Activated T-cell treated with anti-CD3 and anti-CD28 coated beads for 24 hours (primary cell): Measurements from ENCODE around the gene ASRGL1.

Experiments
- DNase-seq: peaks from one replicate; pipeline ENCODE4 v3.0.0-alpha.2; 2020; ENCODE audit warnings: low read depth

ASRGL1 gene

DNA sequence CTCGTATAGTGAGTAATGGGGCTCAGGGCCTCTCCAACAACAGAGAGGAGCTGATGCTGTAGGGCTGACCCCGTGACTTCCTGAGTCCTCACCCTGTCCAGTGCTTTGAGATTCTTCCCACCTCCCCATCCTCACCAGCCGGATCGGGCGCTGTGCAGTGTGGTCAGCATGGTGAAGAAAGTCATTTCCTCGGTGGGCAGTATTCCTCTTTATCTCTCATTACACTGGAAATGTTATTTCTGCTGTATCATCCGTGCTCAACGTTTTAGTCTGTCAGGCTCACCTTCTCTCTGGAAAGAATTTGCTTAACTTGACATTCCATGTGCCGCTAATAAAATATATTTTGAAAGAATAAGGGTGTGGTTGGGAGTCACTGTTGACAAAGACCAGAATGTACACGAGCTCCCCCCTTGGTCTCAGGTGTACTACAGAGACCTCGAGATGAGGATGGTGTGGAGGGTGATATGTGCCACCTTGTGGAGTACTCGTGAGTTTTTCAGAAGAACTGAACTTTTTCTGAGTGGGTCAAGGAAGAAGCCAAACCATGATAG lies 55.9 kb downstream of the ASRGL1 start:
- DNase-seq = no peak

DNA sequence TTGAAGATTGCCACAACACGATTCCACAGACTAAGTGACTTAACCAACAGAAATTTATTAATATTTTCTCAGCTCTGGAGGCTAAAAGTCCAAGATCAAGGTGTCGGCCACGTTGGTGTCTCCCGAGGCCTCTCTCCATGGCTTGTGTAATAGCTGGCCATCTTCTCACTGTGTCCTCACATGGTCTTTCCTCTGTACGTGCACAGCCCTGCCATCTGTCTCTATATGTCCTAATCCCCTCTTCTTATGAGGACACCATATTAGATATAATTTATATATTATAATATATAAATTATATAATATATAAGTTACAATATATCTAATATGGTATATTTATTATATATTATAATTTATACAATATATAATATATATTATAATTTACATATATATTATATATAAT lies 56.5 kb downstream of the ASRGL1 start:
- DNase-seq = no peak

DNA sequence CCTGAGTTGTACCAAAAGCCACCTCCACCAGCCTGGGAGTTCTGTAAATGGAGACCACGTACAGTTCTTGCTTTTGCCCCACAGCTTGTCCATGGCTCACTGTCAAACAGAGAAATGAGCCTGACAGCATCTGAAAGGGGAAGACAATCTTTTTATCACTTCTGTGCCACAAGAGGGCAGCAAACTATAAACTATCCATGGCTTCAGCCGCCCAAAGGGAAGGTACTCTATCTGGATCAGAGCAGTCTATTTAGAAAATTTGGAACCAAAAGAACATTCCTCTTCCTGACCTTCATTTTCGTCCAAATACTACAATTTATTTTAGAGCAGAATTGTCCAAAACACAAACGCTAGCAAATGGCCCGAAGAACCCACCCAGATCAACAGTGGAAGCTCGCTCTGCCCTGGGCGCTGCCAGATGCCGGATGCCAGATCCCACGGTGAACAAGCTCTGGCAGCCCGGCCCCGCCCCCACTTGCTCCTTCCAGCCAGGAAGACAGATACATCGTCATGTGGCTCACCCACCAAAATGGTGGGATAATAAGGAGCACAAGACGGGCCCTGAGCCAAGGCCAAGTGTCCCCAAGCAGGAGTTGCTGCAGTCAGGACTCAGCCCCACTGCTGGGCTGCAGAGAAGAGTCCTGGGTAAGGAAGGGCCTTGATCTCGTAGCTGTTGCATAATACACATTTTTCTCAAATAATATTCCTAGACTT lies 57.7 kb downstream of the ASRGL1 start:
- DNase-seq = peak; percentile 44

DNA sequence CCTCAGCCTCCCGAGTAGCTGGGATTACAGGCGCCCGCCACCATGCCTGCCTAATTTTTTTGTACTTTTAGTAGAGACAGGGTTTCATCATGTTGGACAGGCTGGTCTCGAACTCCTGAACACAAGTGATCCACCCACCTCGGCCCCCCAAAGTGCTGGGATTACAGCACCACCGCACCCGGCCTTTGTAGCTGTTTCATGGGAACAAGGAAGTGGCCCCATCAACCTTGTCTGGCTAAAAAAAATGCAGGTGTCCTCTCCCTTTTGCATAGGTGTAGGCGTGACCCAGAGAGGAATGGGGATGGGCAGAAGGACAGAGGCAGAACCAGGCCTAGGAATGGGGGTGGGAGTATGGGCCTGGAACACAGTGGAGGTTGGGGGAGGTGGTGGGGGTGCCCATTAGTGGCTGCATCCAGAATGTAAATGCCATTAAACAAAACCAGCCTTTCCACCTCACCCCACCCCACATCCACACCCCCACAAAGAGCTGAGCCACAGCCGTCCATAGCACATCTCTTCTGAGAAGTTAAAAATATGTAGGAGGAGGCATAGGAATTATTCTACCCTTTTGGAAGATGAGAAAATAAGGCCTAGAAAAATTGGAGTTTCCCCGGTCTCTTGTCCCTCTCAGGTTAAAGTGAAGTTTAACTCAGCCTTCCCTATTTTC lies 58.8 kb downstream of the ASRGL1 start:
- no peak for DNase-seq

DNA sequence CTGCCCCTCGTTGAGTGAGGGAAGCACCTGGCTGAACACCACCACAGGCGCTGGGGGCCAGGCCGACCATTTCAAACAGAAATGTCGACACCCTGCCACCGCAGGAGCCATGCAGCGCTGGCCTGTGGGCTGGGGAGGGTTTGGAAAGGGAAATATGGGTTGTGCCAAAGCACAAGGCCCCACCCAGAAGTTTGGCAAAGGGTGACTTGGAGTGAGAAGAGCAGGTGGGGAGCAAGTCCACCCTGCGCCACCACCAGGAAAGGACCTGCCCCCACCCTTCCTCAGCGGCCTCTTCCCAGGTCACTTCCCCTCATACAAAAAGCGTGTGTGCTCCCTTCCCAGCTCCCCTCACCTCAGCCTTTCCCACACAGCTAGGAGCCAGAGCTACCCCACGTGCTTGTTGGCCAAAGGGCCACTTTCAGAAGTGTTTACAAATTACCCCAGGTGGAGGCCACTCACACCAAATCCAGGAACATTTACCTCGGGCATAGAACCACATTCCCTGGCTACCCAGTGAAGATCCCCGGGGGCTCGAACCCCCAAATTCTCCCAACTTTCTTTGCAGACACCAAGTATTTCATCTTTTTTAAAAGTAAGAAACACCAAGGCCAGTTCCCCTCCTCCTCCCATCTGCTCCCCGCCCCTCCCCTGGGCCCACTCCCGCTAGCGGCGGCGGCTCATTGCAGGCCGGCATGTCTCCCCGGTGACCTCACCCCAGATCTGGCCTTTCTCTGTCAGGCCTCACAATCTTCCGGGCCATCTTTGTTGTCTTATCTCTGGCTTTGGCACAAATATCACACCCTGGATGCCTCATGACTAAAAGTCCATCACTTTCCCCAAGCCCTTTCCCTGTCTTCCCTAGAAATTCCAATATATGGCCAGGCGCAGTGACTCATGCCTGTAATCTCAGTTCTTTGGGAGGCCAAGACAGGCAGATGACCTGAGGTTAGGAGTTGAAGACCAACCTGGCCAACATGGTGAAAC lies 61.1 kb downstream of the ASRGL1 start:
- no peak for DNase-seq

DNA sequence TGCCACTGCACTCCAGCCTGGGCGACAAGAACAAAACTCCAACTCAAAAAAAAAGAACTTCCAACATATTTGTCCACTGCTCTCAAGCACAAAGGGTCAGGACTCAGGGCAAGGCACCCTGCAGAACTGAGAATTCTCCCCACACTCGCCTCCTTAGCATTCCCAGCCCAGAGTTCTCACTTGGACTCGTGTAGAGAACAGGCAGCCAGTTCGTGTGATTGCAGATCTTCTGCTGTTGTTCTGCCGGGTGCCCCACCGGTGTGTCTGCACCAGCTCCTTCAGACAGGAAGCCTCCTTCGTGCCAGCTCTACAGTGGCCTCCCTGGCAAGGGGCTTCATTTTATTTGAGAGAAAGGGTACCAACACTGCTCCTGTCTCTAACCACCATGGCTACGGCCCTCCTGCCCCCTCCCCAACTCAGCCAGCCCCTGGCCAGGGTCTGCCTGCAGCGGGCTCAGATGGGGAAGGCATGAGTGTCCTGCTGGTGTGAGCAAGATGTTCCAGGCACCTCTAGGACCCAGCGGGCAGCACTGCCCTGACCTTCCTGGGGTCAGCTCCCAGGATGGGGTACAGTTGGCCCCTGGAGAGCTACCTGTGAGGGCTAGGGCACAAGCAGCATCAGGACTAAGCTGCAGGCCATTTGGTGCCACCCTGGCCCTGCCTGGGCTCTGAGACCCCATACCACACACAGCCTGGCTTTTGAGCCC lies 62.1 kb downstream of the ASRGL1 start:
- DNase-seq = no peak

DNA sequence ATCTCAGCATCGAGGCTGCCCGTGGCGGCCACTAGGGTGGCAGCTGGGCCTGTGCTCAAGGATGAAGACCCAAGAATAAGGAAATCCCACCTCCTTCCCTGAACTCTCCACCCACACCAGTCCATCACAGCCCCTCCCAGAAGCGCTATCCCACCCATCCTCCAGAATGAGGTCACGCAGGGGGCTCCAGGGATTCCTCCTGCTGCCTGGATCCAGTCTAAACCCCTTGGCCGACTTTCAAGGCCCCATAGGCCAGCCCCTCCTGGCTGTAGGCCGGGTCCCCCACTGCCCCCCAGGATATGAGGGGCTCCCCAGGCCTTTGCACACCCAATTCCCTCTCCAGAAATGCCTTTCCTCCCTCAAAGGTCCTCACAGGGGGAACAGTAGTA lies 62.6 kb downstream of the ASRGL1 start:
- no peak for DNase-seq

DNA sequence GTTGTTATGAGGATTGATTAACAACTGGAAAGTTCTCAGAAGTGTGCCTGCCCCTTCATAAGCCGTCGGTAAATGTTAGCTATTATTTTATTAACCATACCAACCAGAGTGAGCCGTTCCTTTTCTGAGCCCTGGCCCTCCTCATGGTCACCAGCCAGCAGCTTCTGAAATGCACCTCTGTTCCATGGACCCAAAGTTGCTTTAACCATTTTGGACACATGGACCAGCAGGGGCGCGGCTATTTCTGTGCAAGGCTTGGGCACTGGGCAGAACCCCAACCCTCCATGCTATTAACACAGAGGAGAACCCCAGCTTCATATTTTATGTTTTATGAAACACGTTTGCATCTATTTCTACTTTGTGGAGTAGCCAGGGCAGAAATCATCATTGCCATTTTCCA lies 63.0 kb downstream of the ASRGL1 start:
- no peak for DNase-seq

DNA sequence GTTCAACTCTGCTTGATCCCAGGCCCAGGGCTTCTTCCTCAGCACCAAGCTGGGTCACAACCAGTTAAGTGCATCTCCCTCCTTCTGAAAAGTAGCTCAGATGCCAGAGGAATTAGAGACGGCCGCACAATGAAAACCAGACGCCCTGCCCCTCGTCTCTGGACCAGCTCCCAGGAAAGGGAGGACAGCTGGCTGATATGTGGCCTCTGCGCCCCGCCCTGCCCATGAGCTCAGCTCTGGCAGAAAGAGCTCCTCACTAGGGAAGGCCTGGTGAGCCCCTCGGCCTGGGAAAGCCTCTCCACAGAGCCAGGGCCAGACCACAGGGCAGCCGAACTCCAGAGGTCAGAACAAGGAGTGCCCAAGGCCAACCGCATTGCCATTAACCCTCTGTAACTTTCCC lies 63.5 kb downstream of the ASRGL1 start:
- DNase-seq = no peak

DNA sequence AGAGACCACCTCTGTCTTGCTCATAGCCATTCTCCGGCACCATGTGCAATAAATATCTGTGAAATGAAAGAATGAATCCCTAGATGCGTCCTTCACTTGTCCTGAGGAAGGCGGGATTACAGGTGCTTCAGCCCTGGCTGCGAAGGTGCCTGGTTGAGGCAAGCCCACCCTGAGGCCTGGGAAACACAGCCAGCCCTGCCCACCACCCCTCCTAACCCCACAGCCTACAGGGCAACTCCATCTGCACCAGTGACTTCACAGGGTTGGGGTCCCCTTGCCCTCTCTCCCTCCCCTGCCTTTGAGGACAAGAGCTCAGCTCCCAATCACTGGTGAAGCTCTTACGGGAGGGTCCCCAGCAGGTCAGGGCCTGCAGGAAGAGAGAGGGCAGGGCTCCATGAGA lies 64.1 kb downstream of the ASRGL1 start:
- DNase-seq = no peak

DNA sequence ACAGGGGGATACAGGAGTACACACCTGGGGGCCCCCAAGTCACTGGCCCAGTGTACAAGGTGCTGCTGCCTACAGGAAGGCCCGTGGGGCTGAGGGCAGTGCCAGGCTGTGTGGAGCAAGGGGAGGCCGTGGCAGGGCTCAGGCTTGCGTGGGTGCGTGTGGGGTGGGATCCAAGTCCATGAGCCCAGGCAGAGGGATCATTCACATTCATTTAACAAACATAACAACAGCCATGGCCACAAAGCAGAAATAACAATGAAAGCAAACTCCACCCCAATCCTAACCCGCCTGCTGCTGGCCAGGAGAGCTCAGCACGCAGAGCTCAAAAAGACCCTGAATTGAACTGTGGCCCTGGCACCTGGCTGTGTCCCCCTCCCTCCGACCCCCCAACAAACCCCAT lies 64.6 kb downstream of the ASRGL1 start:
- no peak for DNase-seq

DNA sequence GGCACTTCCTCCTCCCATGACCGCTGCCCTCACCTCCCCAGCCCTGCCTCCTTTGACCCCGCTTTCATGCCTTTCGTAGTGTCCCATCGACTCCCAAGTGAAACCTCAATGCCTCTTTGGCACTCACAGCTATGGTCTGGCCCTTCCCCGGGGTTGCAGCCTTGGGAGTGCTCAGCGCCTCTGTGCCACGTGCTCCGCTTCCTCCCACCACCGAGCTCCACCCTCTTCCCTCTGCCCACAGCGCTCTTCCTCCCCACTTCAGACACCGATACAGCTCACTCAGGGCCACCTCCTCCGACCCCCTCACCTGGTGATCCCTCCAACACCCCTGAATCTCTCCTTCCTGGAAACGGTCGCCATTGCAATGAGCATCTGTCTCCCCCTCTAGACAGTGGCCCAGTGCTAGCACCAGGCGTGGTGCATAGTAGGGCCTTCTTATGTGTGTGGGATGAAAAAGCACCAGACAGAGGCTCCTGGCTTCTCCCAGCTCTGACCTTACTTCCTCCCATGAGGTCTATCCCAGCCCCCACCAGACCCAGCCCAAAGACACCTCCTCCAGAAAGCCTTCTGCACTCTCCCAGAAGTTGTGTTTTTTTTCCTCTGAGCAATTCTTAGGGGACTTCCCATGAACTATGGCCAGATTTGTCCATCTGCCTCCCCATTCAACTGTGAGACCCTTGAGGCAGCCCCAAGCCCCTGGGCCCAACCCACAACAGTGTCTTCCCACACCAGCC lies 65.1 kb downstream of the ASRGL1 start:
- DNase-seq = peak; percentile 44

DNA sequence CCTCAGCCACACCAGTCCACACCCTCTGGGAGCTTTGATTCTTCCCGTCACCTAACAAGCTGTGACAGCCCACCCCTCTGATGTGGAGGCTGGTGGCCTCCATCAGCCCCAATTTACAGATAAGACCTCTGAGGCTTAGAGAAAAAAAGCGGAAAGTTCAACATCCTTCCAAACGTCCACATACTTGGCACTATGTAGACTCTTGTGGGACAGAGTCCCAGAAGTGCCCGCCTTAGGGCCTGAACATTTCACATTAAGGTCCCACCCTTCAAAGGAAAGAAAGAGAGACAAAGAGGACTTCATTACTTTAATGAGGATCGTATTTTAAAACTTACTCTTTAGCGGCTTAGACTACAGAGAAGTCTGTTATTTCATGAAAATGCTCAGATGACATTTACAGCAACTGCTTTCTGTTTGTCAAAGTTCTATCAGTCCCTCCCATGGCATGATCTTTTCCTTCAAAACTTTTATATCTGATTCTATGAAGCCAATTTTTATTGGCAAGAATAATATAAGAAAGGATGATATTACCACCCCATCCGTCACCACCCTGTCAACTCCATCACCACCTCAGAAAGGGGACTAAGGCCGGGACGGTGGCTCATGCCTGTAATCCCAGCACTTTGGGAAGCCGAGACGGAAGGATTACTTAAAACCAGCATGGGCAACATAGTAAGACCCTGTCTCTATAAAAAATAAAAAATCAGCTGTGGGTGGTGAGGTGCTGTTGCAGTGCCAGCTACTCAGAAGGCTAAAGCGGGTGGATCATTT lies 65.9 kb downstream of the ASRGL1 start:
- DNase-seq = no peak

DNA sequence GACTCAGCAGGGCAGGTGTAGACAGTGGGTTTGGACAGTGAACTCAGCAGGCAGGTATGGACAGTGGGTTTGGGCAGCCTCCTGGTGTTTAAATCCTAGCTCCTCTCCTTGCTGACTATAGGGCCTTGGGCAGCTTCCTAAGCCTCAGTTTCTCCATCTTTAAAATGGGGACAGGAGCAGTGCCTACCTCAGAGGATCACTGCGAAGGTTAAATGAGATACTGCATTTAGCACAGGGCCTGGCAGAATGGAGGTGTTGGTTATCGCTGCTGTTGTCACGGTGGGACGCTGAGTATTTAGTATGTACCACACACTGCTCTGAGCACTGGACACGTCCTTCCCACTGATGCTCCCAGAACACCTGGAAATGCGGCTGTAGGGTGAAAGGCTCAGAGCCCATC lies 67.2 kb downstream of the ASRGL1 start:
- DNase-seq = no peak

DNA sequence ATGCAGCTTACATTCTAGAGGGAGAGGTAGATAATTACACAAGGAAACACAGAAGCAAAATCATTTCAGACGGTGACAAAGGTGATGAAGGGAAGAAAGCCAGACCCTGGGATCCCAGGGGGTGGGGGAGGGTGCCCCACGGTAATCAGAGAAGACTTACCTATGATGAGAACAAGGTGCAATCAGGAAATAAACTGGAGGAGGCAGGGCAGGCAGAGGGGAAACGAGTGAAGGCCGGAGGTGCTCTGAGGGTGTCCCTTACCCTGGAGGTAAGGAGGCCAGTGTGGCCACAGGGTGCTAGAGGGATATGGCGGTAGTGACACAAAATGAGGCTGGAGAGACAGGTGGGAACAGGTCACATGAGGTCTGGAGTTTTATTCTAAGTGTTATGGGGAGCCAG lies 67.7 kb downstream of the ASRGL1 start:
- no peak for DNase-seq

DNA sequence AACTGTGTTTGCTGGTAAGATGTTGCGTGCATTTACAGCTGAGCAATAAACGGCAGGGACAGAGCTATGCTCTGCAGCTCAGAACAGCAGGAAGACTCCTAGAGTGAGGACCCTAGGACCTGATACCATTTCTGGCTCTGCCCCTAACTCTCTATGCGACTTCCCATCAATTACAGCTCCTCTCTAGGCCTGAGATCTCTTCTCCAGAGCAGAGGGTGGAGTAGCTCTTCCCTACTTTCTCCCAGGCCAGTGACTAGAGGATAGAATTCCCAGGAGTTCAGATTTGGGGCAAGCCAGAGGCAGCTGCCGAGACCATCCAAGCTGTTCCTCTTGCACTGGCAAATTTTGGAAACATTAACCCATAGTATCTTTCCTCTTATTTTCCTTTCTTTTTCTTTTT lies 68.8 kb downstream of the ASRGL1 start:
- no peak for DNase-seq

DNA sequence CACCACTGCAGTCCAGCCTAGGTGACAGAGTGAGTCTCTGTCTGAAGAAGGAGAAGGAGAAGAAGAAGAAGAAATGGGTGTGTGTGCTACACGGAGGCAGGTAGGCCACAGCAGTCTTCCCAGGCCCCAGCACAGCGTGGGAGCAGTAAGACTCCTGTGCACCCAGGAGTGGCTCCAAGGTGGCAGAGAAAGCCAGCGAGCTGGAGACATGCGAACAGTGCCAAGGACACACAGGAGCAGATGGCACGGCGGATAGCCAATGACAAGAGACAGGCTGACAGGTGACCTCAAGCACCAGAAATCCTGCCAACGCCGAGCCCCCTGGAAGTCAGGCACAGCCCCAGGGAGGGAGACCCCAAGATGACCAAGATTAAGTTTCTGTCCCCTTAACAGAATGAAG lies 72.6 kb downstream of the ASRGL1 start:
- no peak for DNase-seq

DNA sequence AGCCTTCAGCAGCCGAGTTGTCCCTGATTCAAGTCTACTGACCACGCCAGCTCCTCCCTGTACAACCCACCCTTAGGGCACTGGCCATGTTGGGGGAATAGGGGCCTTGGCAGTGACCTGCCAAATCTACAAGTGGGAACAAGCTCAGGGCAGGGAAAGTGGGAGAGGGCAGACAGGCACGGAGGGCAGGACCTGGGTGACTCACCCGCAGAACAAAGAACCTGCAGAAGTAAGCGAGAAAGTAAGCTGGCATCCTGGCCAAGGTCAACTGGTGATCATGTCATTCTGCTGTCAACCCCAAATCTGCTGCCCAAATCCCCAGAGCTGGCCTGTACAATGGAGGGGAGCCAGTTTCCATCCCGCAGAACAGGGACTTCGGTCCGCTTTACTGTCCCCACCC lies 73.7 kb downstream of the ASRGL1 start:
- no peak for DNase-seq

DNA sequence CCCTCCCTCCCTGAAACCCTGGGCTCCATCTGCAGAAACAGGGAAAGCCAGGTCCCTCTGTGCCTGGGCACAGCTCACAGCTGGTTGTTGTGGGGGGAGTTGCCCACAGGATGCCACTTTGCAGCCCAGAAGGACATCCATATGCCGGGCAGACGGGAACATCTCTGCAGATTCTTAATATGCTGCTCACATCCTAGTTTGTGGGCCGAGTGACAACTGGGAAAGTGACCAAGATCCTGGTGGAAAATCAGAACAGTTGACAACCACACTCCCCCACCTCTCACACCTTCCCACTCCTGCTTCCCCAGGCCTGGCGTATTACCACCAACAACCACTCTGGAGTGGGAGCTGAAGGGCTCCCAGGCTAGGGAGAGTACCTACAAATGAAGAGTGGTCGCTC lies 74.3 kb downstream of the ASRGL1 start:
- DNase-seq = no peak

DNA sequence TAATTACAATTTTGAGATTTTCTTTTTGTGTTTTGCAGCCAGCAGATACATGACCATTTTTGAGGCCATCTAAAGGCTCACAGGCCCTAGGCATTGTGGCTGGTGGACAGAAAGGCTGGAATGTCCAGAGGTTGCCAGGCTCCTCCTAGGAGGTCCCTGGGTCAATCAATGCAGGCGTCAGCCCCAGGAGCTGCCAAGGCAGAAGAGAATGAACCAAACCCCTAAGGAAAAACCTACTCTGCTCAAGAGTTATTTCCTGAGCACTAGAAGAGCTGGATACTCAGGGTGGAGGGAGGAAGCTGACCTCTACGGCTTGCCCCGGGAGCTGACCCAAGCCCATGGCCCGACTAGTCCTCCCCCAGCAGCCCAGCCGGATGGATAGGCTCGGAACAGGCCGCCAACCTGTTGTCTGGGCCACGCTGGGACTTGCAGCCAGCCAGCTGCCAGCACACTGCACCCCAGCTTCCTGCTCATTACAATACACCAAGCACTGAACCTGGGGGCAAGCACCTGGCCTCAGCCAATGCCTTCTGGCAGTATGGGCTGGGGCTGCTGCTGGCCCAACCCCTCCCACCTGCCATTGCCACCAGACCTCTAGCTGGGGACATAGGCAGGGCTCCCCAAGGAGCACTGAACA lies 75.9 kb downstream of the ASRGL1 start:
- no peak for DNase-seq
